Keratinocyte (primary cell): ENCODE measurements around the gene FAM78A. TPM values are rescaled to one million over a fixed set of nuclear protein-coding genes. Genes with fewer than 3 reads are reported as not detected.

ENCODE experiments used
- DNase-seq: peaks from one replicate; pipeline ENCODE4 v3.0.0-alpha.2; 2011; ENCODE audit warnings: low read depth, missing footprints, low spot score
- FAIRE-seq: peaks from 2 replicates; lab custom pipeline; 2011; peaks lifted over from hg19 to GRCh38; lab: Jason Lieb, UNC
- H2AFZ ChIP-seq: 2 replicates; pipeline ENCODE4 v1.6.0; 2012; ENCODE audit warnings: low read length, control low read depth, inconsistent platforms; ENCODE audit not compliant: control insufficient read depth
- H3K27ac ChIP-seq: 2 replicates; pipeline ENCODE4 v1.5.1; 2011; ENCODE audit warnings: low read length; ENCODE audit not compliant: control insufficient read depth, insufficient read depth
- H3K27me3 ChIP-seq: 3 replicates; pipeline ENCODE4 v1.6.0; 2011; ENCODE audit warnings: low read length; ENCODE audit not compliant: control insufficient read depth, insufficient read depth; ENCODE audit errors: extremely low read depth
- H3K36me3 ChIP-seq, 2 experiments: 2 replicates in 1 of 2; 3 replicates in 1 of 2; pipeline ENCODE4 v1.5.1; 2011; ENCODE audit warnings: low read length in 2 of 2, mild to moderate bottlenecking in 1 of 2; ENCODE audit not compliant: control insufficient read depth in 2 of 2, insufficient read depth in 2 of 2; ENCODE audit errors: extremely low read depth in 1 of 2
- H3K4me1 ChIP-seq: 3 replicates; pipeline ENCODE4 v1.5.1; 2011; ENCODE audit warnings: low read length; ENCODE audit not compliant: control insufficient read depth, insufficient read depth; ENCODE audit errors: extremely low read depth
- H3K4me2 ChIP-seq: 3 replicates; pipeline ENCODE4 v1.6.0; 2011; ENCODE audit warnings: low read depth, low read length; ENCODE audit not compliant: control insufficient read depth, insufficient read depth; ENCODE audit errors: extremely low read depth
- H3K4me3 ChIP-seq, 3 experiments: fragments of 200-600 bp in 1 of 3; sonication (generic) in 1 of 3; 2 replicates in 2 of 3; 3 replicates in 1 of 3; pipeline ENCODE4 v1.5.1; 2011 to 2016; ENCODE audit warnings: low read length in 3 of 3, mild to moderate bottlenecking in 3 of 3, control low read depth in 2 of 3, inconsistent platforms in 1 of 3, low read depth in 1 of 3, mixed read lengths in 1 of 3, mixed run types in 1 of 3, moderate library complexity in 1 of 3; ENCODE audit not compliant: control insufficient read depth in 2 of 3, insufficient read depth in 2 of 3; ENCODE audit errors: extremely low read depth in 1 of 3
- H3K79me2 ChIP-seq: 2 replicates; pipeline ENCODE4 v1.6.0; 2012; ENCODE audit warnings: low read length; ENCODE audit not compliant: control insufficient read depth, insufficient read depth
- H3K9ac ChIP-seq: 3 replicates; pipeline ENCODE4 v1.6.0; 2011; ENCODE audit warnings: low read length; ENCODE audit not compliant: control insufficient read depth, insufficient read depth; ENCODE audit errors: extremely low read depth
- H3K9me1 ChIP-seq: 3 replicates; pipeline ENCODE4 v1.6.0; 2011; ENCODE audit warnings: low read length; ENCODE audit not compliant: control insufficient read depth, insufficient read depth; ENCODE audit errors: extremely low read depth
- H3K9me3 ChIP-seq: 2 replicates; pipeline ENCODE4 v1.5.1; 2012; ENCODE audit warnings: low read depth, low read length; ENCODE audit not compliant: control insufficient read depth
- H4K20me1 ChIP-seq: 3 replicates; pipeline ENCODE4 v1.6.0; 2011; ENCODE audit warnings: low read length; ENCODE audit not compliant: control insufficient read depth, insufficient read depth; ENCODE audit errors: extremely low read depth
- CTCF ChIP-seq, 3 experiments: IDR thresholded peaks in 1 of 3; conservative IDR thresholded peaks in 1 of 3; optimal IDR thresholded peaks in 1 of 3; 2 replicates in 2 of 3; 3 replicates in 1 of 3; pipeline versions ENCODE3 to v1.5.1; 2011; ENCODE audit warnings: low read length in 3 of 3, mild to moderate bottlenecking in 3 of 3, moderate library complexity in 2 of 3, control low read depth in 1 of 3, inconsistent platforms in 1 of 3; ENCODE audit not compliant: insufficient read depth in 2 of 3; ENCODE audit errors: extremely low read depth in 1 of 3
- EZH2 ChIP-seq: IDR thresholded peaks from one replicate; pipeline ENCODE4 v1.6.1; 2012; ENCODE audit warnings: inconsistent platforms, mild to moderate bottlenecking, low read length, moderate library complexity
- dilution Hi-C: fragments of 300-500 bp; cut with MboI; formaldehyde crosslinking; loops from one replicate; pipeline ENCODE4 v1.7.0; 2020; ENCODE audit warnings: low sequenced_read_pairs; ENCODE audit not compliant: extremely low pct_ligation_motif_present
- polyA plus RNA-seq, 5 experiments: library from polyadenylated mRNA; depleted of rRNA in 3 of 5; stranded (reverse) in 3 of 5; stranded (forward) in 1 of 5; unstranded in 1 of 5; fragments of >200 nt; gene quantifications; 1 replicate in 1 of 5; 2 replicates in 3 of 5; 3 replicates in 1 of 5; pipeline versions ENCODE4 v1.2.1 to v1.2.3, GENCODE V29; 2011 to 2012; ENCODE audit warnings: missing spikeins in 2 of 5, low read depth in 1 of 5, low replicate concordance in 1 of 5

FAM78A gene
- polyA plus RNA-seq, 1 donor (not counting 4 experiments of a cell fraction or from before 2014, with no cell fraction given), result 0.25 TPM

- dilution Hi-C loops, result no loop called here
- Histone ChIP-seq H3K27ac (no peak overlapping the region), H3K9me1 (no peaks in the 10 kb centered on the region), H3K4me1 (no peaks in the 10 kb centered on the region), H3K36me3 (no peaks in the 10 kb centered on the region), H3K9me3 (no peaks in the 10 kb centered on the region), H4K20me1 (no peaks in the 10 kb centered on the region), H3K9ac (no peak overlapping the region), H3K4me2 (no peak overlapping the region), H3K4me3 (no peak overlapping the region), H2AFZ (no peak overlapping the region), H3K27me3 (peaks cover 4% of the 10 kb centered on the region), H3K79me2 (no peaks in the 10 kb centered on the region)
- no peak for TF ChIP-seq EZH2
- TF ChIP-seq CTCF (optimal IDR thresholded peaks at IDR 0.05 in 1 of 3, IDR thresholded peaks at IDR 0.05 in 1 of 3, conservative IDR thresholded peaks at IDR 0.05 in 1 of 3; ENCODE audit: extremely low read depth in 1 of 3, insufficient read depth in 2 of 3, low read length in 3 of 3), result no peak
- DNase-seq, result no peak
- no peak for FAIRE-seq
Observed at GRCh38 chr9:131297903-131298302, 21.6 kb upstream of the FAM78A start.

- H3K36me3 ChIP-seq, result no peaks in the 10 kb centered on the region
- dilution Hi-C loops, result no loop called here
- H3K27ac ChIP-seq, result no peak overlapping the region
- H2AFZ ChIP-seq, result no peak overlapping the region
- H3K79me2 ChIP-seq, result no peaks in the 10 kb centered on the region
- no peak overlapping the region for H3K9ac ChIP-seq
- peaks cover 4% of the 10 kb centered on the region for H3K27me3 ChIP-seq
- no peak for TF ChIP-seq EZH2
- TF ChIP-seq CTCF (optimal IDR thresholded peaks at IDR 0.05 in 1 of 3, IDR thresholded peaks at IDR 0.05 in 1 of 3, conservative IDR thresholded peaks at IDR 0.05 in 1 of 3; ENCODE audit: extremely low read depth in 1 of 3, insufficient read depth in 2 of 3, low read length in 3 of 3), result no peak
- no peaks in the 10 kb centered on the region for H3K9me3 ChIP-seq
- no peak for FAIRE-seq
- no peak for DNase-seq
- H3K4me3 ChIP-seq, result no peak overlapping the region
- no peaks in the 10 kb centered on the region for H3K4me1 ChIP-seq
- H3K4me2 ChIP-seq, result no peak overlapping the region
- no peaks in the 10 kb centered on the region for H4K20me1 ChIP-seq
- no peaks in the 10 kb centered on the region for H3K9me1 ChIP-seq
Observed at GRCh38 chr9:131296906-131297500, 20.7 kb upstream of the FAM78A start.
